ENCODE data around the gene SELENOM.

Gene SELENOM

GRCh38 chr22:31127181-31127772, 19.9 kb upstream of the SELENOM start:
- H3K4me1 ChIP-seq: peaks cover 0 to 12% (median 8%) of the 10 kb centered on the region in 4 donors
- no peak for TF ChIP-seq CTCF (IDR thresholded peaks at IDR 0.05)
- H3K36me3 ChIP-seq: no peaks in the 10 kb centered on the region
- no peak overlapping the region for H3K27ac ChIP-seq
- intact Hi-C loops (cut with DNase I; ENCODE audit: low total_unique reads): no loop called here
- H3K27me3 ChIP-seq: no peaks in the 10 kb centered on the region
- no peaks in the 10 kb centered on the region for H3K9me3 ChIP-seq
- no peak overlapping the region for H3K4me3 ChIP-seq
- DNase-seq: no peak

- no peak overlapping the region for H3K4me3 ChIP-seq
- H3K36me3 ChIP-seq: no peaks in the 10 kb centered on the region
- TF ChIP-seq CTCF (IDR thresholded peaks at IDR 0.05): no peak
- peaks cover 0 to 16% (median 11%) of the 10 kb centered on the region in 4 donors for H3K4me1 ChIP-seq
- H3K9me3 ChIP-seq: no peaks in the 10 kb centered on the region
- no peaks in the 10 kb centered on the region for H3K27me3 ChIP-seq
- intact Hi-C loops (cut with DNase I; ENCODE audit: low total_unique reads): no loop called here
- H3K27ac ChIP-seq: no peak overlapping the region
- DNase-seq: no peak
These were observed 19.5 kb upstream of the SELENOM start for GRCh38 chr22:31126869-31127175.

GRCh38 chr22:31126128-31126868, 18.9 kb upstream of the SELENOM start:
- Histone ChIP-seq H3K9me3 (no peaks in the 10 kb centered on the region), H3K27me3 (no peaks in the 10 kb centered on the region), H3K4me3 (no peak overlapping the region), H3K27ac (no peak overlapping the region), H3K4me1 (peaks cover 0 to 17% (median 11%) of the 10 kb centered on the region in 4 donors), H3K36me3 (no peaks in the 10 kb centered on the region)
- intact Hi-C loops (cut with DNase I; ENCODE audit: low total_unique reads): no loop called here
- DNase-seq: no peak
- TF ChIP-seq CTCF (IDR thresholded peaks at IDR 0.05): no peak

- no peak for DNase-seq
- H3K27me3 ChIP-seq: no peaks in the 10 kb centered on the region
- no peak overlapping the region for H3K4me3 ChIP-seq
- no peaks in the 10 kb centered on the region for H3K36me3 ChIP-seq
- no peak overlapping the region for H3K27ac ChIP-seq
- TF ChIP-seq CTCF (IDR thresholded peaks at IDR 0.05): no peak
- H3K4me1 ChIP-seq: peaks cover 0 to 17% (median 11%) of the 10 kb centered on the region in 4 donors
- H3K9me3 ChIP-seq: no peaks in the 10 kb centered on the region
- intact Hi-C loops (cut with DNase I; ENCODE audit: low total_unique reads): no loop called here
These were observed 18.3 kb upstream of the SELENOM start for GRCh38 chr22:31125521-31126117.

- H3K4me3 ChIP-seq: no peak overlapping the region
- no peak for DNase-seq
- H3K4me1 ChIP-seq: peaks cover 0 to 17% (median 11%) of the 10 kb centered on the region in 4 donors
- intact Hi-C loops (cut with DNase I; ENCODE audit: low total_unique reads): no loop called here
- TF ChIP-seq CTCF (IDR thresholded peaks at IDR 0.05): no peak
- no peaks in the 10 kb centered on the region for H3K36me3 ChIP-seq
- no peak overlapping the region for H3K27ac ChIP-seq
- H3K9me3 ChIP-seq: no peaks in the 10 kb centered on the region
- H3K27me3 ChIP-seq: no peaks in the 10 kb centered on the region
These were observed 17.6 kb upstream of the SELENOM start for GRCh38 chr22:31124811-31125465.
